HepG2 (cell line): Measurements from ENCODE around the gene THADA. TPM values are rescaled to one million over a fixed set of nuclear protein-coding genes. Genes with fewer than 3 reads are reported as not detected.
A peak's percentile ranks its signal among the peaks of the same experiment; 100 is the strongest.

Experiments used
- FLYWCH1 ChIP-seq: sonication (generic); formaldehyde crosslinking; IDR thresholded peaks from 2 replicates; pipeline ENCODE4 v1.8.1; 2023; ENCODE audit warnings: mild to moderate bottlenecking, missing genetic modification reagents
- KLF15 ChIP-seq: sonication (generic); formaldehyde crosslinking; IDR thresholded peaks from 2 replicates; pipeline ENCODE4 v1.8.1; 2023; ENCODE audit warnings: borderline replicate concordance, mild to moderate bottlenecking, inconsistent platforms, missing genetic modification reagents, mixed read lengths
- MED13 ChIP-seq: sonication (generic); formaldehyde crosslinking; IDR thresholded peaks from 2 replicates; pipeline ENCODE4 v1.5.0; 2020; ENCODE audit warnings: missing genetic modification reagents
- MXD4 ChIP-seq: IDR thresholded peaks from 2 replicates; pipeline ENCODE4 v1.6.1; 2016; ENCODE audit warnings: mild to moderate bottlenecking, missing biosample characterization, missing genetic modification reagents
- POLR2A ChIP-seq, 2 experiments: IDR thresholded peaks; 2 replicates each; pipeline ENCODE4 v1.6.1; 2011; ENCODE audit warnings: low read depth in 2 of 2, low read length in 2 of 2, mild to moderate bottlenecking in 1 of 2, moderate library complexity in 1 of 2; ENCODE audit not compliant: insufficient read depth in 1 of 2
- RFX3 ChIP-seq: IDR thresholded peaks from 2 replicates; pipeline ENCODE4 v1.6.1; 2016; ENCODE audit warnings: missing biosample characterization, missing genetic modification reagents
- SALL2 ChIP-seq: sonication (generic); formaldehyde crosslinking; IDR thresholded peaks from 2 replicates; pipeline ENCODE4 v1.8.1; 2023; ENCODE audit warnings: mild to moderate bottlenecking, missing genetic modification reagents, inconsistent platforms
- SYNCRIP ChIP-seq: fragments of 200-400 bp; formaldehyde crosslinking; IDR thresholded peaks from 2 replicates; pipeline ENCODE4 v1.6.1; 2018; ENCODE audit warnings: mild to moderate bottlenecking, low read depth, low read length; ENCODE audit not compliant: insufficient read depth
- YEATS4 ChIP-seq: sonication (generic); formaldehyde crosslinking; IDR thresholded peaks from 2 replicates; pipeline ENCODE4 v1.4.0; 2020; ENCODE audit warnings: missing genetic modification reagents, borderline replicate concordance
- ZBTB10 ChIP-seq: sonication (generic); formaldehyde crosslinking; IDR thresholded peaks from 2 replicates; pipeline ENCODE4 v1.4.0; 2020; ENCODE audit warnings: missing genetic modification reagents, borderline replicate concordance
- ZBTB46 ChIP-seq: sonication (generic); formaldehyde crosslinking; IDR thresholded peaks from 2 replicates; pipeline ENCODE4 v1.4.0; 2020; ENCODE audit warnings: mild to moderate bottlenecking, missing genetic modification reagents, borderline replicate concordance
- ZKSCAN8 ChIP-seq: IDR thresholded peaks from 2 replicates; pipeline ENCODE4 v1.6.1; 2016; ENCODE audit warnings: borderline replicate concordance, missing genetic modification reagents, missing compliant biosample characterization
- ZMYM2 ChIP-seq: sonication (generic); formaldehyde crosslinking; IDR thresholded peaks from 2 replicates; pipeline ENCODE4 v1.8.0; 2022; ENCODE audit warnings: mild to moderate bottlenecking, missing genetic modification reagents
- ZNF350 ChIP-seq: sonication (generic); formaldehyde crosslinking; IDR thresholded peaks from 2 replicates; pipeline ENCODE4 v1.4.0; 2020; ENCODE audit warnings: mild to moderate bottlenecking, low read depth, missing genetic modification reagents, borderline replicate concordance
- ZNF414 ChIP-seq: sonication (generic); formaldehyde crosslinking; IDR thresholded peaks from 2 replicates; pipeline ENCODE4 v1.5.0; 2020; ENCODE audit warnings: missing genetic modification reagents
- ZNF512B ChIP-seq: sonication (generic); formaldehyde crosslinking; IDR thresholded peaks from 2 replicates; pipeline ENCODE4 v1.5.1; 2020; ENCODE audit warnings: missing genetic modification reagents, mild to moderate bottlenecking, borderline replicate concordance
- ZNF570 ChIP-seq: sonication (generic); formaldehyde crosslinking; IDR thresholded peaks from 2 replicates; pipeline ENCODE4 v1.4.0; 2020; ENCODE audit warnings: mild to moderate bottlenecking, missing genetic modification reagents, borderline replicate concordance
- polyA plus RNA-seq, 8 experiments: library from polyadenylated mRNA; depleted of rRNA in 3 of 8; stranded (reverse) in 7 of 8; unstranded in 1 of 8; fragments of >200 nt; fragmentation: Illumina TruSeq in 4 of 8; extraction: Trizol in 4 of 8; gene quantifications; 2 replicates each; pipeline versions ENCODE4 v1.2.1 to v1.2.3, GENCODE V29; 2011 to 2016; ENCODE audit warnings: low read depth in 4 of 8, missing spikeins in 1 of 8, mixed read lengths in 1 of 8; ENCODE audit not compliant: insufficient read depth in 1 of 8
- total RNA-seq, 5 experiments: library from RNA; depleted of rRNA; stranded (reverse); fragments of >200 nt; fragmentation: Illumina TruSeq; extraction: Trizol; gene quantifications; 2 replicates each; pipeline ENCODE4 v1.2.3, GENCODE V29; 2016; ENCODE audit warnings: low read depth in 1 of 5

The THADA gene
- total and polyA plus RNA-seq, 2 of the 13 experiments (the other 11 are each of a cell fraction or from before 2014, with no cell fraction given), result 12.7 to 21.7 TPM

GRCh38 chr2:43225788-43226557 is 369.9 kb downstream of the THADA start (continued):
- TF ChIP-seq ZNF512B (CRISPR knock-in tag) (peak; percentile 74; the same call in 1 of the 2 replicates), YEATS4 (CRISPR knock-in tag) (no peak), SYNCRIP (no peak), FLYWCH1 (CRISPR knock-in tag) (peak; percentile 92; the same call in 1 of the 2 replicates), KLF15 (CRISPR knock-in tag) (peak; percentile 68; the same call in 1 of the 2 replicates), ZBTB10 (0 out of 2 replicates have a peak, but pooled peaks have one; percentile 11), ZNF350 (CRISPR knock-in tag) (0 out of 2 replicates have a peak, but pooled peaks have one; percentile 28), ZBTB46 (no peak), MXD4 (CRISPR knock-in tag) (no peak; the same call in 1 of the 2 replicates), RFX3 (CRISPR knock-in tag) (no peak), POLR2A (IDR thresholded peaks at IDR 0.05; ENCODE audit: insufficient read depth in 1 of 2, low read depth in 2 of 2, low read length in 2 of 2) (peak in 1 of 2 experiments; percentile 49; a peak in 1 of 4 replicates), SALL2 (CRISPR knock-in tag) (no peak; the same call in 1 of the 2 replicates), ZKSCAN8 (CRISPR knock-in tag) (0 out of 2 replicates have a peak, but pooled peaks have one; percentile 22), ZNF414 (peak; percentile 87), MED13 (no peak; the same call in 1 of the 2 replicates), ZMYM2 (no peak; the same call in 1 of the 2 replicates), ZNF570 (CRISPR knock-in tag) (no peak)
